Vagina (tissue), 2 donors: ENCODE data around the gene LAMA2. TPM values are rescaled to one million over a fixed set of nuclear protein-coding genes. Genes with fewer than 3 reads are reported as not detected.
A peak's percentile ranks its signal among the peaks of the same experiment; 100 is the strongest.

Experiments used
- DNase-seq, 2 donors: peaks; one replicate each; pipeline ENCODE4 v3.0.0-alpha.2; 2017; ENCODE audit errors: extremely low spot score in 2 of 2
- H3K27ac ChIP-seq: fragments of 200-600 bp; sonication (generic); one replicate; pipeline ENCODE4 v1.5.1; 2019
- H3K27me3 ChIP-seq: fragments of 200-600 bp; sonication (generic); one replicate; pipeline ENCODE4 v1.5.1; 2019
- H3K36me3 ChIP-seq, 2 donors: fragments of 200-600 bp; sonication (generic); one replicate each; pipeline ENCODE4 v1.5.1; 2017 to 2019
- H3K4me1 ChIP-seq: fragments of 200-600 bp; sonication (generic); one replicate; pipeline ENCODE4 v1.5.1; 2019
- H3K4me3 ChIP-seq, 2 donors: fragments of 200-600 bp; sonication (generic); 1 replicate in 1 of 2; 2 replicates in 1 of 2; pipeline ENCODE4 v1.5.1; 2016 to 2019
- H3K9me3 ChIP-seq: fragments of 200-600 bp; sonication (generic); one replicate; pipeline ENCODE4 v1.5.1; 2019
- POLR2A ChIP-seq, 2 donors: fragments of 450-650 bp; IDR thresholded peaks; one replicate each; pipeline ENCODE4 v1.6.1; 2017; ENCODE audit warnings: antibody characterized with exemption in 2 of 2, mild to moderate bottlenecking in 2 of 2, moderate library complexity in 2 of 2
- POLR2AphosphoS5 ChIP-seq, 2 donors: sonication (generic); formaldehyde crosslinking; IDR thresholded peaks; one replicate each; pipeline ENCODE4 v1.9.0; 2017; ENCODE audit warnings: antibody characterized with exemption in 2 of 2, mild to moderate bottlenecking in 2 of 2, low read depth in 1 of 2; ENCODE audit not compliant: insufficient read depth in 1 of 2
- intact Hi-C: fragments of 100-400 bp; cut with DNase I; formaldehyde crosslinking; loops from one replicate; pipeline ENCODE4 v1.15.1; 2023
- total RNA-seq: library from RNA; depleted of rRNA; stranded (reverse); fragments of >200 nt; gene quantifications from one replicate; pipeline ENCODE4 v1.2.3, GENCODE V29; 2016
- TF ChIP-seq, protein P1 (sequence below), 3 experiments: fragments of 450-650 bp in 2 of 3; fragments of 200-600 bp in 1 of 3; sonication (generic) in 1 of 3; IDR thresholded peaks; one replicate each; pipeline ENCODE4 v1.5.1; 2017 to 2019; ENCODE audit warnings: antibody characterized with exemption in 3 of 3, mild to moderate bottlenecking in 2 of 3, moderate library complexity in 2 of 3

The LAMA2 gene
- total RNA-seq, 1 donor from 2014 or later, result 91.1 TPM

DNA sequence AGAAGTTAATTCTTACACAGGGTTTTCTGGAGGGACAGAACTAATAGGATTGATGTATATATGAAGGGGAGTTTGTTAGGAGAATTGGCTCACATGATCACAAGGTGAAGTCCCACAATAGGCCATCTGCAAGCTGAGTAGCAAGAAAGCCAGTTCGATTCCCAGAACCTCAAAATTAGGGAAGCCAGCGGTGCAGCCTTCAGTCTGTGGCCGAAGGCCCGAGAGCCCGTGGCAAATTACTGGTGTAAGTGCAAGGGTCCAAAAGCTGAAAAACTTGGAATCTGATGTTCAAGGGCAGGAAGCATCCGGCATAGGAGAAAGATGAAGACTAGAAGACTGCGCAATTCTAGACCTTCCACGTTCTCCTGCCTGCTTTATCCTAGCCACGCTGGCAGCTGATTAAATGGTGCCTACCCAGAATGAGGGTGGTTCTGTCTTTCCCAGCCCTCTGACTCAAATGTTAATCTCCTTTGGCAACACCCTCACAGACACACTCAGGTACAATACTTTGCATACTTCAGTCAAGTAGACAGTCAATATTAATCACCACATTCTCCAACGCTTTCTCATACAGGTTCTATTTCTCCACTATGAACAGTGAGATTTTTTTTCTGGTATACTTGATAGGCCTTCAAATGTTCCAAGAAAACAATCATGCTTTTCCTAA, 357.0 kb downstream of the LAMA2 start:
- no peaks in the 10 kb centered on the region for H3K4me1 ChIP-seq
- no peaks in the 10 kb centered on the region for H3K9me3 ChIP-seq
- no peak overlapping the region for H3K27ac ChIP-seq
- no peak for DNase-seq
- no peak for TF ChIP-seq POLR2A (IDR thresholded peaks at IDR 0.05)
- no peak overlapping the region for H3K4me3 ChIP-seq
- no peaks in the 10 kb centered on the region for H3K36me3 ChIP-seq
- intact Hi-C loops, result no loop called here
- H3K27me3 ChIP-seq, result no peaks in the 10 kb centered on the region

DNA sequence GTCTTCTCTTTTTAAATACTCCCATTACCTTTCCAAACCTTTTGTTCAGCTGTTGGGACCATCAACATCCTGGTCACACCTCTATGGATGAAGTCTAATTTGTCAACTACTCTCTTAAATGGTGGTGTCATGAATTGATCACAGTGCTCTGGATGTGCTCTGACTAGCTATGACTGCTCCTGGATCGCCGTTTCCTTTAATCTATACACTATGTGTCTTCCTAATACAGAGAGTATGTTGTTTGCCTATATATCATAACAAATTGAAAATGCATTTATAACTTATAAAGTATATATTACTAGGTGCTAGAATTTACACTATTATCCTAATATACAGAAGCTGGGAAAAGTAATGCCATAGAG, 357.5 kb downstream of the LAMA2 start:
- no peak overlapping the region for H3K4me3 ChIP-seq
- intact Hi-C loops, result no loop called here
- H3K27ac ChIP-seq, result no peak overlapping the region
- TF ChIP-seq POLR2AphosphoS5 (IDR thresholded peaks at IDR 0.05; ENCODE audit: insufficient read depth in 1 of 2, low read depth in 1 of 2) (no peak), POLR2A (IDR thresholded peaks at IDR 0.05) (no peak)
- no peak for DNase-seq
- no peaks in the 10 kb centered on the region for H3K36me3 ChIP-seq
- H3K9me3 ChIP-seq, result no peaks in the 10 kb centered on the region
- no peaks in the 10 kb centered on the region for H3K4me1 ChIP-seq
- no peaks in the 10 kb centered on the region for H3K27me3 ChIP-seq

DNA sequence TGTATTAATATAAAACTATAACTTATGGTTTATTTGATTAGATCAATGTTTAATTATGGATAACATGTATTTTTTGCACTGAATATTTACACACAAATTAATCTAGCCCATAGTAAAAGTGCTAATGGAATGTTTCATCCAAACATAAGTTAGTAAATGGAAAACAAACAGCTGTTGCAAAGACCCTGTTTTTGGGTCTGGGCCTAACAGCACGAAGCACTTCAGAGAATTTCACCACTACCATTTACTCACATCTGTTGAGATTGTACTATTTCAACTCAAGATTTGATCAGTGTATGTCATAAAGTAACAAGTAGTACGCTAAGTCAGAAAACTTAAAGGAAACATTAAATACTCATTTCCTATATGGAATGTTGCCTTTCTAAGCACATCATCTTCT, 359.6 kb downstream of the LAMA2 start:
- Histone ChIP-seq H3K4me3 (no peak overlapping the region), H3K9me3 (no peaks in the 10 kb centered on the region), H3K36me3 (no peaks in the 10 kb centered on the region), H3K27ac (no peak overlapping the region), H3K27me3 (no peaks in the 10 kb centered on the region), H3K4me1 (no peaks in the 10 kb centered on the region)
- intact Hi-C loops, result no loop called here
- TF ChIP-seq POLR2AphosphoS5 (IDR thresholded peaks at IDR 0.05; ENCODE audit: insufficient read depth in 1 of 2, low read depth in 1 of 2) (no peak), POLR2A (IDR thresholded peaks at IDR 0.05) (no peak)
- TF ChIP-seq, protein P1, sequence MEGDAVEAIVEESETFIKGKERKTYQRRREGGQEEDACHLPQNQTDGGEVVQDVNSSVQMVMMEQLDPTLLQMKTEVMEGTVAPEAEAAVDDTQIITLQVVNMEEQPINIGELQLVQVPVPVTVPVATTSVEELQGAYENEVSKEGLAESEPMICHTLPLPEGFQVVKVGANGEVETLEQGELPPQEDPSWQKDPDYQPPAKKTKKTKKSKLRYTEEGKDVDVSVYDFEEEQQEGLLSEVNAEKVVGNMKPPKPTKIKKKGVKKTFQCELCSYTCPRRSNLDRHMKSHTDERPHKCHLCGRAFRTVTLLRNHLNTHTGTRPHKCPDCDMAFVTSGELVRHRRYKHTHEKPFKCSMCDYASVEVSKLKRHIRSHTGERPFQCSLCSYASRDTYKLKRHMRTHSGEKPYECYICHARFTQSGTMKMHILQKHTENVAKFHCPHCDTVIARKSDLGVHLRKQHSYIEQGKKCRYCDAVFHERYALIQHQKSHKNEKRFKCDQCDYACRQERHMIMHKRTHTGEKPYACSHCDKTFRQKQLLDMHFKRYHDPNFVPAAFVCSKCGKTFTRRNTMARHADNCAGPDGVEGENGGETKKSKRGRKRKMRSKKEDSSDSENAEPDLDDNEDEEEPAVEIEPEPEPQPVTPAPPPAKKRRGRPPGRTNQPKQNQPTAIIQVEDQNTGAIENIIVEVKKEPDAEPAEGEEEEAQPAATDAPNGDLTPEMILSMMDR (IDR thresholded peaks at IDR 0.05), result no peak
- DNase-seq, result no peak

DNA sequence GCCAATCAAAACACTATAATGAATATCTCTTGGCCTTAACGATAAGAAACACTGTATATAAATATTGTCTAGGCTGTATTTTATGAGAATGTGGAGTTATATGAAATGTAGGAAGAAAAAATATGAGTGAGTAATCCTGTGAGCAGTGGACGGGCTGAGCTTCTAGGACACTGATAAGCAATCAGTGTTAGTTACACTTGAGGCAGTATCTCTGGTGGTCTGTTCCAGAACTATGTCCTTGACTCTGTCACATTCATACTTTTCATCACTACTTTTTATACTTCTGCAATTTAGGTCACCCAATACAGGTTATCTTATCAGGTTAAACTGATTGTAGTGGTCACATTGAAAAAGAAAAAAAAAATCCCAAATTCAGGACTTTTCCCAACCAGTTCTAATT, 360.4 kb downstream of the LAMA2 start:
- intact Hi-C loops, result no loop called here
- no peak for DNase-seq

DNA sequence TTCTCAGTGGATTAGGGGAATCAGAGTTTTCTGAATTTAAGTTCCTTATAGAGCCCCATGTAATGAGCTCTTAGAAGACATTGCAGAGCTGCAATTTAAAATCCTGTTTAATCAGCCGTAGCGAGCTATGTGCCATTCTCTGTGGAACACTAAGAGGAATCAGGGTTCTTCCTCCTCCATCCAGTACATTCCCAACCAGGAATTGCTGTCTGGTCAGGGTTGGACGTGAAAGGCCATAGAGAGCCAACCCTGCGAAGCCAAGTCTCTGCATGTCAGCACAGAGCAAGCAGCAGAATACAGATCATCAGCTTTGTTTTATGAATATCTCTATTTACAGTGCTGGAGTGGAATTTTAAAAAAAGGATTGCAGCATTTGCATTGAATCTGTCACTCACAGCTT, 366.0 kb downstream of the LAMA2 start:
- no peak overlapping the region for H3K27ac ChIP-seq
- no peaks in the 10 kb centered on the region for H3K9me3 ChIP-seq
- no peaks in the 10 kb centered on the region for H3K27me3 ChIP-seq
- H3K4me3 ChIP-seq, result no peak overlapping the region
- TF ChIP-seq, protein P1 (IDR thresholded peaks at IDR 0.05), result no peak
- TF ChIP-seq POLR2A (IDR thresholded peaks at IDR 0.05), result no peak
- no peak for TF ChIP-seq POLR2AphosphoS5 (IDR thresholded peaks at IDR 0.05; ENCODE audit: insufficient read depth in 1 of 2, low read depth in 1 of 2)
- no peak for DNase-seq
- H3K36me3 ChIP-seq, result no peaks in the 10 kb centered on the region
- intact Hi-C loops, result no loop called here
- no peaks in the 10 kb centered on the region for H3K4me1 ChIP-seq

More for the DNA sequence above, 360.4 kb downstream of the LAMA2 start:
- TF ChIP-seq POLR2A (IDR thresholded peaks at IDR 0.05), result no peak
- TF ChIP-seq, protein P1 (IDR thresholded peaks at IDR 0.05), result no peak
- no peak for TF ChIP-seq POLR2AphosphoS5 (IDR thresholded peaks at IDR 0.05; ENCODE audit: insufficient read depth in 1 of 2, low read depth in 1 of 2)
- Histone ChIP-seq H3K27ac (no peak overlapping the region), H3K4me1 (no peaks in the 10 kb centered on the region), H3K27me3 (no peaks in the 10 kb centered on the region), H3K9me3 (no peaks in the 10 kb centered on the region), H3K36me3 (no peaks in the 10 kb centered on the region), H3K4me3 (no peak overlapping the region)

- Histone ChIP-seq H3K36me3 (no peaks in the 10 kb centered on the region), H3K4me1 (no peaks in the 10 kb centered on the region), H3K27ac (no peak overlapping the region), H3K27me3 (no peaks in the 10 kb centered on the region), H3K9me3 (no peaks in the 10 kb centered on the region), H3K4me3 (no peak overlapping the region)
- TF ChIP-seq, protein P1 (IDR thresholded peaks at IDR 0.05), result peak; percentile 35 to 51 (median 48)
- TF ChIP-seq POLR2A (IDR thresholded peaks at IDR 0.05), result no peak
- no peak for DNase-seq
- intact Hi-C loops, result no loop called here
These were observed 368.9 kb downstream of the LAMA2 start for GRCh38 chr6:129251669-129252376.
